Osteoblast (primary cell): ENCODE data around the gene LY6G6F. TPM values are rescaled to one million over a fixed set of nuclear protein-coding genes. Genes with fewer than 3 reads are reported as not detected.

ENCODE experiments used
- DNase-seq: peaks from one replicate; pipeline ENCODE4 v3.0.0; 2011; ENCODE audit warnings: low spot score, mixed read lengths; ENCODE audit not compliant: insufficient read length; ENCODE audit errors: missing footprints
- H2AFZ ChIP-seq: 2 replicates; pipeline ENCODE4 v1.6.0; 2011; ENCODE audit warnings: mild to moderate bottlenecking, low read length
- H3K27ac ChIP-seq: 2 replicates; pipeline ENCODE4 v1.5.1; 2011; ENCODE audit warnings: mild to moderate bottlenecking, low read depth, low read length, moderate library complexity
- H3K27me3 ChIP-seq: 2 replicates; pipeline ENCODE4 v1.6.0; 2012; ENCODE audit warnings: mild to moderate bottlenecking, control low read depth, inconsistent platforms, low read length, moderate library complexity; ENCODE audit not compliant: insufficient read depth
- H3K36me3 ChIP-seq: 2 replicates; pipeline ENCODE4 v1.5.1; 2011; ENCODE audit warnings: mild to moderate bottlenecking, low read length, control low read depth, moderate library complexity; ENCODE audit not compliant: insufficient read depth
- H3K4me1 ChIP-seq: 2 replicates; pipeline ENCODE4 v1.5.1; 2011; ENCODE audit warnings: mild to moderate bottlenecking, low read length, control low read depth, moderate library complexity; ENCODE audit not compliant: insufficient read depth
- H3K4me2 ChIP-seq: 2 replicates; pipeline ENCODE4 v1.6.0; 2011; ENCODE audit warnings: mild to moderate bottlenecking, low read length; ENCODE audit not compliant: insufficient read depth
- H3K4me3 ChIP-seq: fragments of 200-600 bp; sonication (generic); 3 replicates; pipeline ENCODE4 v1.5.1; 2012; ENCODE audit warnings: mild to moderate bottlenecking, low read length, inconsistent platforms; ENCODE audit not compliant: insufficient read depth
- H3K79me2 ChIP-seq: 2 replicates; pipeline ENCODE4 v1.6.0; 2012; ENCODE audit warnings: mild to moderate bottlenecking, low read length, control low read depth, inconsistent platforms; ENCODE audit not compliant: insufficient read depth
- H3K9me3 ChIP-seq: 2 replicates; pipeline ENCODE4 v1.5.1; 2011; ENCODE audit warnings: low read depth, low read length, control low read depth
- H4K20me1 ChIP-seq: 2 replicates; pipeline ENCODE4 v1.6.0; 2012; ENCODE audit warnings: mild to moderate bottlenecking, low read length, control low read depth; ENCODE audit not compliant: insufficient read depth
- total RNA-seq: library from RNA; depleted of rRNA; stranded (reverse); fragments of >200 nt; gene quantifications from 2 replicates; pipeline ENCODE4 v1.2.3, GENCODE V29; 2012
- TF ChIP-seq, protein P1 (sequence below): IDR thresholded peaks from 2 replicates; pipeline ENCODE4 v1.5.1; 2011; ENCODE audit warnings: mild to moderate bottlenecking, low read depth, low read length, moderate library complexity; ENCODE audit errors: extremely low read depth

LY6G6F gene
- total RNA-seq, 1 donor = not detected

DNA sequence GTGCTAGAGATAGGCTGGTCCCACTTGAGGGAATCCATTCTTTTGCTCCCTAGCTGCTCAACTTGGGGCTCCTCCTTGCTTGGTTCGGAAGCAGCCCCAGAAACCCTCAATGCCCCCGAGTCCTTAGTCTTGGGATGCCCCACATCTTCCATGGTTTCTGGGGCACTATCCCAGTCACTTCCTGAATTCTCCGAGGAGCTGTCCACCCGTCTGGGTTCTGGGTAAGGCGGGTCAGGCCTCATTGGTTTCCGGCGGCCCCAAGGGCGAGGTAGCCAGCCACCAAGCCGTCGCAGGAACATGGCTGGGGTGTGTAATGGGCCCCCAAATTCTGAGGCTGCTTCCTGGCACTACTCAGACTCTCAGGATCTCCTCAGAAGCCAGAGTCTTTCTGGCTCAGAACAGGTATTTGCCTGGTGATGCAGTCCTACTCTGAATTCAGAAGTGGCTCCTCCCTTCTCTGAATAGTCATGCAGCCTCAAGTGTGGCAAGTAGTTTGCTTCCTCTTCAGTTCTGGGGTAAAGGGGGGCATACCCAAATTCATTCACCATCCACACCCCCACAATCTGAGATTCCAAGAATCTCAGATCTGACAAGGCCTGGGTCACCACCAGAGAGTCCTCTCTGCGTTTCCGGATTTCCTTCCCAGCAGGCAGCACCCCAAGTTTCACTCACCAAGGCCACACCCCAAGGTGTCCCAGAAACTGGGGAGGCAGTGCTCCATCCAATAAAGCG lies 46.9 kb upstream of the LY6G6F start:
- H3K27ac ChIP-seq = peak overlapping the region; percentile 67
- H3K27me3 ChIP-seq = no peaks in the 10 kb centered on the region
- peaks cover 43% of the 10 kb centered on the region for H3K4me1 ChIP-seq
- peaks cover 70% of the 10 kb centered on the region for H3K79me2 ChIP-seq
- TF ChIP-seq, protein P1, sequence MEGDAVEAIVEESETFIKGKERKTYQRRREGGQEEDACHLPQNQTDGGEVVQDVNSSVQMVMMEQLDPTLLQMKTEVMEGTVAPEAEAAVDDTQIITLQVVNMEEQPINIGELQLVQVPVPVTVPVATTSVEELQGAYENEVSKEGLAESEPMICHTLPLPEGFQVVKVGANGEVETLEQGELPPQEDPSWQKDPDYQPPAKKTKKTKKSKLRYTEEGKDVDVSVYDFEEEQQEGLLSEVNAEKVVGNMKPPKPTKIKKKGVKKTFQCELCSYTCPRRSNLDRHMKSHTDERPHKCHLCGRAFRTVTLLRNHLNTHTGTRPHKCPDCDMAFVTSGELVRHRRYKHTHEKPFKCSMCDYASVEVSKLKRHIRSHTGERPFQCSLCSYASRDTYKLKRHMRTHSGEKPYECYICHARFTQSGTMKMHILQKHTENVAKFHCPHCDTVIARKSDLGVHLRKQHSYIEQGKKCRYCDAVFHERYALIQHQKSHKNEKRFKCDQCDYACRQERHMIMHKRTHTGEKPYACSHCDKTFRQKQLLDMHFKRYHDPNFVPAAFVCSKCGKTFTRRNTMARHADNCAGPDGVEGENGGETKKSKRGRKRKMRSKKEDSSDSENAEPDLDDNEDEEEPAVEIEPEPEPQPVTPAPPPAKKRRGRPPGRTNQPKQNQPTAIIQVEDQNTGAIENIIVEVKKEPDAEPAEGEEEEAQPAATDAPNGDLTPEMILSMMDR = no peak
- DNase-seq = peak; percentile 94
- H3K4me2 ChIP-seq = peak overlapping the region; percentile 100
- H2AFZ ChIP-seq = peak overlapping the region; percentile 75
- peaks cover 23% of the 10 kb centered on the region for H3K36me3 ChIP-seq
- H4K20me1 ChIP-seq = peaks cover 22% of the 10 kb centered on the region
- H3K4me3 ChIP-seq = peak overlapping the region; percentile 82
- no peaks in the 10 kb centered on the region for H3K9me3 ChIP-seq

DNA sequence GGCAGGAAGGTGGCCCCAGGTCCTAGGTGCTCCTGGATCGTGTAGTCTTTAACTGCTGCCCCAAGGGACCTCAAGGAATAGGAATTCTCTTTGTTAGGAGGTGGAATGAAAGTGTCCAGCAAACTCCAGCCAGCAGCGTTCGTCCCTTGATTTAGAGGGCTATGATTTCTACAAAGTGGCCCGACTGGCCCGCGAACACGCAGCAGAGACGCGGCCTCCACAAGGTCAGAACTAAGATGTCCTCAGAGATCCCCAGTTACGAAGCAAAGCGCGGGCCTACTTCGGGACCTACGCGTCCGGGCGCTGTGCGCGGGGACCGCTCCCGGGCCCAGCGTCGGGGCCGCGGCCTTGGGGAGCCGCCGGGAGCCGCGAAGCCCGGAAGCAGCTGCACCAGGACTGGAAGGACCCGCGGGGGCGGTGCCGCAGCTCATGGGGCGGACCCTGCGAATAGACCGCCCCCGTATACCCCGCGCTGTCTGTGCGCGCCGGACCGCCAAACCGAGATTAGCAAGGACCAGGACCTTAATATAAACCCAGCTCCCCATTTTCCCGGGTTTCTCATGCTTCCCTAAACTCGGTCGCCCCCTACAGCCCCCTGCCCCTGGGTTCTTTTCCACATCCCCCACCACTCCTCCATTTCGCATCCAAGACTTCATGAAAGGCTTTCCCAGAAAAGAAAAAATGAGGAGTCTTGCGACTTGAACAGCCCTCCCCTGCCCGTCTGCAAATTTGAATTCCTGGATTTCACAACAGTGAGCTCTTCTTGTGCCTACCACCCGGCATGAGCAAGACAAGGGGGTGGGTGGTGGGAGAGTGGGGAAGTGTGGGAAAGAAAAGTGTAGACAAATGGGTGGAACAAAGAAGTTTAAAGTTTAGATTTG lies 46.0 kb upstream of the LY6G6F start, which contains the start of gene C6orf47:
Gene C6orf47 (minus strand): TSS at position 398 of the 881 bp plus-strand sequence. CDS start 831 bp downstream, outside the sequence.
- Histone ChIP-seq H3K79me2 (peaks cover 62% of the 10 kb centered on the region), H3K4me1 (peaks cover 43% of the 10 kb centered on the region), H4K20me1 (peaks cover 22% of the 10 kb centered on the region), H3K4me3 (peak within 1 kb of the TSS; percentile 82), H2AFZ (peak within 1 kb of the TSS; percentile 75), H3K27me3 (no peaks in the 10 kb centered on the region), H3K4me2 (peak within 1 kb of the TSS; percentile 100), H3K9me3 (no peaks in the 10 kb centered on the region), H3K27ac (peak within 1 kb of the TSS; percentile 67), H3K36me3 (peaks cover 23% of the 10 kb centered on the region)
- peak; percentile 97 for DNase-seq
- TF ChIP-seq, protein P1 = no peak

DNA sequence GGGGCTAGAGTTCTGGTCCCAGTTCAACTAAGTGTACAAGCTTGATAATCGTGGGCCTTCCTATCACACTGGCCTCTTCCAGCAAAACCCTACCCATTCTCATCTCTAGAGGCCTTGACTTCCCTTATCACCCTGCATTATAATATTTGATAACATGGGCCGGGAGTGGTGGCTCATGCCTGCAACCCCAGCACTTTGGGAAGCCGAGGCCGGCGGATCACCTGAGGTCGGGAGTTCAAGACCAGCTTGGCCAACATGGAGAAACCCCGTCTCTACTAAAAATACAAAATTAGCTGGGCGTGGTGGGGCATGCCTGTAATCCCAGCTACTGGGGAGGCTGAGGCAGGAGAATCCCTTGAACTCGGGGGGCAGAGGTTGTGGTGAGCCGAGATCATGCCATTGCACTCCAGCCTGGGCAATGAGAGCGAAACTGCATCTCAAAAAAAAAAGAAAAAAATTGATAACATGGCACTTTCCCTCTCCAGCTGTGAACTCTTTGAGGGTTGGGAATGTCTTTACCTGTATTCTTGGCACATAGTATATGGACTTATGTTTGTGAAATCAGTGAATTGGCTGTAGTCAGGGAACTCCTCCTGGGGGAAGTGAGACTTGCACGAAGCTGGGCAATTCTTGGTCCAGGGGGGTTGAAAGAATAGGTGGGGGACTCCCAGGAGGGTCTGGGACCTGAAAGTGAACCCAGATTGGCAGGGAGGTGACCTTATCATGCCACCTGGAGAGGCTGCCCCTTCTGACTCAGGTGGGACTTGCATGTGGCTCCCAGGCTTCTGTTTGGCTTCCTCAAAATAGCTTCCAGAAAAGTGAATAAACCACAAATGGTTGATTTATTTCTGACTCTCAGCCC lies 45.2 kb upstream of the LY6G6F start:
- H3K4me2 ChIP-seq = peak overlapping the region; percentile 100
- H3K36me3 ChIP-seq = peaks cover 23% of the 10 kb centered on the region
- peak overlapping the region; percentile 53 for H2AFZ ChIP-seq
- peak overlapping the region; percentile 67 for H3K27ac ChIP-seq
- peaks cover 60% of the 10 kb centered on the region for H3K79me2 ChIP-seq
- DNase-seq = peak; percentile 53
- peak overlapping the region; percentile 82 for H3K4me3 ChIP-seq
- no peaks in the 10 kb centered on the region for H3K9me3 ChIP-seq
- TF ChIP-seq, protein P1 = no peak
- peaks cover 45% of the 10 kb centered on the region for H3K4me1 ChIP-seq
- no peaks in the 10 kb centered on the region for H3K27me3 ChIP-seq
- peaks cover 25% of the 10 kb centered on the region for H4K20me1 ChIP-seq
